ENCODE measurements around the gene THBS2. TPM values are rescaled to one million over a fixed set of nuclear protein-coding genes. Genes with fewer than 3 reads are reported as not detected.
"Not testable (repeated sequence)": the region's sequence is repeated elsewhere in the genome, so short reads cannot be mapped to it uniquely, and the experiment has no call there.

The THBS2 gene
- total and polyA plus RNA-seq, 5 donors from 2014 or later = 0.02 TPM; not detected in 4

GRCh38 chr6:169263836-169264608 lies 10.4 kb upstream of the THBS2 start:
- Mint-ChIP-seq H3K4me3 (no peak overlapping the region), H3K27me3 (peaks cover 8% of the 10 kb centered on the region), H3K9me3 (no peaks in the 10 kb centered on the region), H3K36me3 (no peaks in the 10 kb centered on the region), H3K27ac (peak overlapping the region in 1 of 3 donors; percentile 56), H3K4me1 (no peaks in the 10 kb centered on the region)
- Histone ChIP-seq H3K9me3 (ENCODE audit: control insufficient read depth in 2 of 2, low read length in 2 of 2) (no peaks in the 10 kb centered on the region), H3K4me1 (ENCODE audit: control insufficient read depth, insufficient read depth, low read length, poor library complexity, severe bottlenecking) (no peaks in the 10 kb centered on the region), H3K27me3 (ENCODE audit: control insufficient read depth, insufficient read depth, low read length) (no peaks in the 10 kb centered on the region), H3K4me3 (ENCODE audit: low read depth, low read length) (no peak overlapping the region), H3K36me3 (ENCODE audit: control insufficient read depth, insufficient read depth, low read length) (no peaks in the 10 kb centered on the region), H3K27ac (ENCODE audit: insufficient read depth, low read length, poor library complexity, severe bottlenecking) (no peak overlapping the region)
- ATAC-seq (ENCODE audit: low read depth in 2 of 2) = no peak
- no peak for DNase-seq

GRCh38 chr6:169263374-169263773 lies 9.7 kb upstream of the THBS2 start:
- Mint-ChIP-seq H3K27me3 (peaks cover 6% of the 10 kb centered on the region), H3K9me3 (peaks cover 0 to 1% (median 0%) of the 10 kb centered on the region in 7 donors), H3K4me1 (no peaks in the 10 kb centered on the region), H3K4me3 (no peak overlapping the region), H3K36me3 (no peaks in the 10 kb centered on the region), H3K27ac (peak overlapping the region in 1 of 3 donors; percentile 56)
- no peak for ATAC-seq (ENCODE audit: low read depth in 2 of 2)
- Histone ChIP-seq H3K27me3 (ENCODE audit: control insufficient read depth, insufficient read depth, low read length) (no peaks in the 10 kb centered on the region), H3K36me3 (ENCODE audit: control insufficient read depth, insufficient read depth, low read length) (no peaks in the 10 kb centered on the region), H3K4me3 (ENCODE audit: low read depth, low read length) (no peak overlapping the region), H3K27ac (ENCODE audit: insufficient read depth, low read length, poor library complexity, severe bottlenecking) (no peak overlapping the region), H3K4me1 (ENCODE audit: control insufficient read depth, insufficient read depth, low read length, poor library complexity, severe bottlenecking) (no peaks in the 10 kb centered on the region), H3K9me3 (ENCODE audit: control insufficient read depth in 2 of 2, low read length in 2 of 2) (no peaks in the 10 kb centered on the region)
- no peak for DNase-seq

- H3K4me1 Mint-ChIP-seq; H3K9me3 ChIP-seq (ENCODE audit: control insufficient read depth in 2 of 2, low read length in 2 of 2); H3K27ac ChIP-seq (ENCODE audit: insufficient read depth, low read length, poor library complexity, severe bottlenecking); DNase-seq; H3K4me3 Mint-ChIP-seq; H3K27ac Mint-ChIP-seq; H3K4me1 ChIP-seq (ENCODE audit: control insufficient read depth, insufficient read depth, low read length, poor library complexity, severe bottlenecking); ATAC-seq (ENCODE audit: low read depth in 2 of 2); H3K9me3 Mint-ChIP-seq; H3K36me3 ChIP-seq (ENCODE audit: control insufficient read depth, insufficient read depth, low read length); H3K27me3 ChIP-seq (ENCODE audit: control insufficient read depth, insufficient read depth, low read length); H3K27me3 Mint-ChIP-seq; H3K36me3 Mint-ChIP-seq; H3K4me3 ChIP-seq (ENCODE audit: low read depth, low read length): not testable (repeated sequence)
Measured at GRCh38 chr6:169262602-169263001, 9.0 kb upstream of the THBS2 start.

GRCh38 chr6:169256518-169256917 lies 2.9 kb upstream of the THBS2 start:
- ATAC-seq (ENCODE audit: low read depth in 2 of 2) (no peak), DNase-seq (no peak)
- Histone ChIP-seq H3K27me3 (ENCODE audit: control insufficient read depth, insufficient read depth, low read length) (peaks cover 16% of the 10 kb centered on the region), H3K27ac (ENCODE audit: insufficient read depth, low read length, poor library complexity, severe bottlenecking) (no peak overlapping the region), H3K4me3 (ENCODE audit: low read depth, low read length) (no peak overlapping the region), H3K36me3 (ENCODE audit: control insufficient read depth, insufficient read depth, low read length) (no peaks in the 10 kb centered on the region), H3K9me3 (ENCODE audit: control insufficient read depth in 2 of 2, low read length in 2 of 2) (no peaks in the 10 kb centered on the region), H3K4me1 (ENCODE audit: control insufficient read depth, insufficient read depth, low read length, poor library complexity, severe bottlenecking) (no peaks in the 10 kb centered on the region)
- H3K27ac Mint-ChIP-seq = no peak overlapping the region
- H3K9me3 Mint-ChIP-seq = peaks cover 0 to 2% (median 0%) of the 10 kb centered on the region in 7 donors
- H3K27me3 Mint-ChIP-seq = peaks cover 40% of the 10 kb centered on the region
- H3K36me3 Mint-ChIP-seq = no peaks in the 10 kb centered on the region
- peaks cover 0 to 27% (median 12%) of the 10 kb centered on the region in 4 donors for H3K4me1 Mint-ChIP-seq
- no peak overlapping the region for H3K4me3 Mint-ChIP-seq

- Mint-ChIP-seq H3K36me3 (no peaks in the 10 kb centered on the region), H3K4me3 (no peak overlapping the region), H3K27ac (peak overlapping the region in 1 of 3 donors; percentile 76), H3K27me3 (peaks cover 44% of the 10 kb centered on the region), H3K9me3 (peaks cover 0 to 2% (median 0%) of the 10 kb centered on the region in 7 donors), H3K4me1 (peaks cover 0 to 27% (median 12%) of the 10 kb centered on the region in 4 donors)
- peaks cover 16% of the 10 kb centered on the region for H3K27me3 ChIP-seq (ENCODE audit: control insufficient read depth, insufficient read depth, low read length)
- no peaks in the 10 kb centered on the region for H3K9me3 ChIP-seq (ENCODE audit: control insufficient read depth in 2 of 2, low read length in 2 of 2)
- no peak overlapping the region for H3K27ac ChIP-seq (ENCODE audit: insufficient read depth, low read length, poor library complexity, severe bottlenecking)
- no peaks in the 10 kb centered on the region for H3K36me3 ChIP-seq (ENCODE audit: control insufficient read depth, insufficient read depth, low read length)
- no peaks in the 10 kb centered on the region for H3K4me1 ChIP-seq (ENCODE audit: control insufficient read depth, insufficient read depth, low read length, poor library complexity, severe bottlenecking)
- no peak for DNase-seq
- ATAC-seq (ENCODE audit: low read depth in 2 of 2) = no peak
- H3K4me3 ChIP-seq (ENCODE audit: low read depth, low read length) = no peak overlapping the region
Measured at GRCh38 chr6:169256061-169256460, 2.4 kb upstream of the THBS2 start.

- Mint-ChIP-seq H3K4me1 (peaks cover 0 to 27% (median 12%) of the 10 kb centered on the region in 4 donors), H3K9me3 (peaks cover 0 to 2% (median 0%) of the 10 kb centered on the region in 7 donors), H3K27ac (no peak overlapping the region), H3K36me3 (no peaks in the 10 kb centered on the region), H3K27me3 (peaks cover 48% of the 10 kb centered on the region), H3K4me3 (no peak overlapping the region)
- Histone ChIP-seq H3K9me3 (ENCODE audit: control insufficient read depth in 2 of 2, low read length in 2 of 2) (no peaks in the 10 kb centered on the region), H3K4me1 (ENCODE audit: control insufficient read depth, insufficient read depth, low read length, poor library complexity, severe bottlenecking) (no peaks in the 10 kb centered on the region), H3K36me3 (ENCODE audit: control insufficient read depth, insufficient read depth, low read length) (no peaks in the 10 kb centered on the region), H3K4me3 (ENCODE audit: low read depth, low read length) (no peak overlapping the region), H3K27me3 (ENCODE audit: control insufficient read depth, insufficient read depth, low read length) (peaks cover 16% of the 10 kb centered on the region), H3K27ac (ENCODE audit: insufficient read depth, low read length, poor library complexity, severe bottlenecking) (no peak overlapping the region)
- ATAC-seq (ENCODE audit: low read depth in 2 of 2) (no peak), DNase-seq (no peak)
Measured at GRCh38 chr6:169255643-169256042, 2.0 kb upstream of the THBS2 start.

- Histone ChIP-seq H3K9me3 (ENCODE audit: control insufficient read depth in 2 of 2, low read length in 2 of 2) (no peaks in the 10 kb centered on the region), H3K27ac (ENCODE audit: insufficient read depth, low read length, poor library complexity, severe bottlenecking) (no peak overlapping the region), H3K27me3 (ENCODE audit: control insufficient read depth, insufficient read depth, low read length) (peaks cover 16% of the 10 kb centered on the region), H3K36me3 (ENCODE audit: control insufficient read depth, insufficient read depth, low read length) (no peaks in the 10 kb centered on the region), H3K4me3 (ENCODE audit: low read depth, low read length) (no peak overlapping the region), H3K4me1 (ENCODE audit: control insufficient read depth, insufficient read depth, low read length, poor library complexity, severe bottlenecking) (no peaks in the 10 kb centered on the region)
- ATAC-seq (ENCODE audit: low read depth in 2 of 2) (peak in 1 of 2 donors; percentile 16), DNase-seq (no peak)
- peaks cover 54% of the 10 kb centered on the region for H3K27me3 Mint-ChIP-seq
- H3K4me1 Mint-ChIP-seq = peaks cover 0 to 27% (median 12%) of the 10 kb centered on the region in 4 donors
- no peak overlapping the region for H3K4me3 Mint-ChIP-seq
- peaks cover 0 to 2% (median 0%) of the 10 kb centered on the region in 7 donors for H3K9me3 Mint-ChIP-seq
- H3K27ac Mint-ChIP-seq = peak overlapping the region in 1 of 3 donors; percentile 80
- H3K36me3 Mint-ChIP-seq = no peaks in the 10 kb centered on the region
Measured at GRCh38 chr6:169254456-169255316, 1.0 kb upstream of the THBS2 start.
